RWPE1 (cell line): ENCODE measurements around the gene NDUFAF3.
"Not testable (repeated sequence)": the region's sequence is repeated elsewhere in the genome, so short reads cannot be mapped to it uniquely, and the experiment has no call there.

Source experiments
- CTCF ChIA-PET: fragments of 350-600 bp; sonication (Branson Sonifier 250); formaldehyde crosslinking; extraction: SDS; loops from one replicate; lab custom pipeline; 2021; lab: Yijun Ruan, JAX
- POLR2A ChIA-PET: fragments of 400-600 bp; formaldehyde crosslinking; extraction: SDS; loops from one replicate; lab custom pipeline; 2020; ENCODE audit warnings: antibody characterized with exemption; ENCODE audit not compliant: low non-redundant PET; lab: Yijun Ruan, JAX
- DNase-seq: peaks from one replicate; pipeline ENCODE4 v3.0.0; 2012; ENCODE audit warnings: low spot score
- H3K27ac ChIP-seq: fragments of 450-650 bp; 2 replicates; pipeline ENCODE4 v1.5.1; 2017
- TF ChIP-seq, protein P1 (sequence below): fragments of 450-650 bp; conservative IDR thresholded peaks from 2 replicates; pipeline ENCODE4 v1.5.1; 2017; ENCODE audit warnings: low read depth, mild to moderate bottlenecking

Gene NDUFAF3

DNA sequence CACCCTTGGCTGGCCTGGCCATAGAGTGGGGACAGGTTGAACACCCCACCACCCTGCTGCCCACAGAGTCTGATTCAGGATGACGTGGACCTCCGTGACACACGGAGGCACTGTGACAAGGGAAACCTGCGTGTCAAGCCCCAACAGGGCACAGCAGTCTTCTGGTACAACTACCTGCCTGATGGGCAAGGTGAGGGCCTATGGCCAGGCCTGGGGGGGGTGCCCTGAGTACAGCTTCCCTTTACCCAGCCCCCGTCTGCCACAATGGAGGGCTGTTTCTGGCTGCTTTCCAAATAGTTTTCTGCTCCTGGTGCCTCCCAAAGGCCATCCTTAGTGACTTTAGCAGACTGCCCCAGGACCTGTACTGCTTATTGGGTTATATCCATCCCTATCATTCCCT is 15.9 kb upstream of the NDUFAF3 start:
- TF ChIP-seq, protein P1, sequence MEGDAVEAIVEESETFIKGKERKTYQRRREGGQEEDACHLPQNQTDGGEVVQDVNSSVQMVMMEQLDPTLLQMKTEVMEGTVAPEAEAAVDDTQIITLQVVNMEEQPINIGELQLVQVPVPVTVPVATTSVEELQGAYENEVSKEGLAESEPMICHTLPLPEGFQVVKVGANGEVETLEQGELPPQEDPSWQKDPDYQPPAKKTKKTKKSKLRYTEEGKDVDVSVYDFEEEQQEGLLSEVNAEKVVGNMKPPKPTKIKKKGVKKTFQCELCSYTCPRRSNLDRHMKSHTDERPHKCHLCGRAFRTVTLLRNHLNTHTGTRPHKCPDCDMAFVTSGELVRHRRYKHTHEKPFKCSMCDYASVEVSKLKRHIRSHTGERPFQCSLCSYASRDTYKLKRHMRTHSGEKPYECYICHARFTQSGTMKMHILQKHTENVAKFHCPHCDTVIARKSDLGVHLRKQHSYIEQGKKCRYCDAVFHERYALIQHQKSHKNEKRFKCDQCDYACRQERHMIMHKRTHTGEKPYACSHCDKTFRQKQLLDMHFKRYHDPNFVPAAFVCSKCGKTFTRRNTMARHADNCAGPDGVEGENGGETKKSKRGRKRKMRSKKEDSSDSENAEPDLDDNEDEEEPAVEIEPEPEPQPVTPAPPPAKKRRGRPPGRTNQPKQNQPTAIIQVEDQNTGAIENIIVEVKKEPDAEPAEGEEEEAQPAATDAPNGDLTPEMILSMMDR: no peak
- ChIA-PET POLR2A (no interaction called here), CTCF (interaction anchor here (1.3 kb wide), 1 partner anchor 16 kb away, joined by 3 read pairs; the partner anchor contains the start of gene P4HTM)
- peak overlapping the region; percentile 97 for H3K27ac ChIP-seq
- DNase-seq: no peak

DNA sequence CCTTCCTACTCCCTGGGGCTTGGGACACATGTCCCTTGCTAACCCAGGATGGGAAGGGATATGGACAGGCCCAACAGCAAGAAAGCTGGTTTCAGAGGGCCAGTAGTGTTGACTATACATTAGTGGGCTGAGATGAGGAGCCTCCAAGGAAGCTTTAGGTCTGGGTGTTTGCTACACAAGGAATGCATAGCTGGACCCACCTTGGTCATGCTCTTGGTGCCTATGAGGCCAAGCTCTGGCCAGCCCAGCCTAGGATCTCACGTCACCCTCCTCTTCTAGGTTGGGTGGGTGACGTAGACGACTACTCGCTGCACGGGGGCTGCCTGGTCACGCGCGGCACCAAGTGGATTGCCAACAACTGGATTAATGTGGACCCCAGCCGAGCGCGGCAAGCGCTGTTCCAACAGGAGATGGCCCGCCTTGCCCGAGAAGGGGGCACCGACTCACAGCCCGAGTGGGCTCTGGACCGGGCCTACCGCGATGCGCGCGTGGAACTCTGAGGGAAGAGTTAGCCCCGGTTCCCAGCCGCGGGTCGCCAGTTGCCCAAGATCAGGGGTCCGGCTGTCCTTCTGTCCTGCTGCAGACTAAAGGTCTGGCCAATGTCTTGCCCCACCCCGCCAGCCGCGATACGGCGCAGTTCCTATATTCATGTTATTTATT is 15.4 kb upstream of the NDUFAF3 start:
- POLR2A ChIA-PET: interaction anchor here (0.7 to 1.1 kb wide), 2 partner anchors 14 to 23 kb away, joined by 3 to 4 read pairs; partner anchors contain the start of gene IMPDH2
- DNase-seq: no peak
- CTCF ChIA-PET: interaction anchor here (0.6 to 1.3 kb wide), 5 partner anchors 17 to 179 kb away, joined by 3 to 5 read pairs (median 3); partner anchors contain the start of gene P4HTM

DNA sequence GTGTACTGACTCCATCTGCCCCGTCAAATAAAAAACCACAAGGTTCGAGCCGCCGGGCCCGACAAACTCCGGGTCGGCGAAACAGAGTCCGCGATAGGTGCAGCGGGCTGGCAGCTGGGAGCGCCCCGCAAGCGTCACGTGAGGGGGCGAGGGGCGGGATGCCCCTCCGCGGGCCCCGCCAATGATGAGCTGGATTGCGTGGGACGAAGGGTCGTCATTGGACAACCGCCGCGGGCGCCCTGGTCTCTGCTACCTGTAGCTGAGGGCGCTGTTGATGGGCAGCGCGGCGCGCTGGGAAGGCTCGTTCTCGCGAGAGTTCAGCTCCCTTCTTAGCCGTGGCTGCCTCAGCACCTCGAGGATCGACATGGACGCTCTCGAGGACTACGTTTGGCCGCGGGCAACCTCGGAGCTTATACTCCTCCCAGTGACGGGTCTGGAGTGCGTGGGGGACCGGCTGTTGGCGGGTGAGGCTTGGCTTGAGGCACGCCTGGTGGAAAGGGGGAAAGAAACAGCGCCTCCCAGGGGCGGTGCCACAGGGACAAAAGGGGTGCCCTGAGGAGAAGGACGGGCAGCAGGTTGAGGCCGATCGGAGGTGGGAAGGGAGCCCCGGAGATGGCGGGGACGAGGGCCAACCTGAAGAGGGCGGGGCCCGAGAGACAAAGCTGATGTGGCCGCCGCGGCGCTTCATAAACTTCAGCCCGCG is 14.7 kb upstream of the NDUFAF3 start, which contains the start of gene WDR6:
Gene WDR6 (plus strand): TSS at position 324 of the 703 bp plus-strand sequence. CDS start 41 bp downstream, at position 365.
- TF ChIP-seq, protein P1: peak; percentile 48
- H3K27ac ChIP-seq: peak within 1 kb of the TSS; percentile 97
- DNase-seq: peak; percentile 92
- ChIA-PET POLR2A (interaction anchor here (0.5 to 1.1 kb wide), 5 partner anchors 13 to 459 kb away, joined by 3 to 4 read pairs (median 3); partner anchors contain the start of gene IMPDH2), CTCF (interaction anchor here (0.6 to 1.3 kb wide), 5 partner anchors 17 to 179 kb away, joined by 3 to 5 read pairs (median 3); partner anchors contain the start of gene P4HTM)

More for the DNA sequence above, 15.4 kb upstream of the NDUFAF3 start:
- H3K27ac ChIP-seq: peak overlapping the region; percentile 97
- TF ChIP-seq, protein P1: no peak

DNA sequence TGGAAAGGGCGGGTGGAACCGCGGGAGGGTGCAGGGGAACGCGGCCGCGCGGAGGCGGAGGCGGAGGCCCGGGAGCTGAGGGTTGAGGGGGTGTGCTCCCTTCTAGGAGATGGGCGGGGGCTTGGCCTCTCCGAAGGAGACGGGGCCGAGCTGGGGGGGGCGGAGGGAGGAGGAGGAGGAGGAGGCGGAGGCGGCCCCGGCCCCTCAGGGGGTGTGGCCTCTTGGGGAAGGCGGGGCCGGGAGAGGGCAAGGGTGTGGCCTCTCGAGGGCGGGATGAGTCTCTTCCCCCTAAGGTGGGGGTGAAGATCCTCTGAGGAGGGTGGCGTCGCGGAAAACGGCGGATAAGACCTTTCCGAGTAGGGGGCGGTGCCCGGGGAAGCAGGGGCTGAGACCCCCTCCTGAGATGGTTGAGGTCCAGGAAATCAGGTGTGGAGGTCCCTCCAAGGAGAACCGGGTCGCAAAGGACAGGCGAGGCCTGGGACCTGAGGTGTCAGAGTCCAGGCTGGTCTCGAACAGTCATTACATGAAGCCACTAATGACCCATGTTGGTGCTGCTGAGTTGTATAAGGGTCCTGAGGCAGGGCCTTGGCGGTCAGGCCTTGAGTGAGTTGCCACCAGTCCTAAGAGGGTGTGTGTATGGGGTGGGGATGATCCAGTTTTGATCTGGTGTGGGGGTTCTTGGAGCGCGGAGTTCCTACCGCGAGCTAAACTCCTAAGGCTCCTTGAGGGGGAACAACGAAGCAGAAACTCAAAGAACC is 14.0 kb upstream of the NDUFAF3 start:
- ChIA-PET POLR2A (interaction anchor here (0.5 to 1.0 kb wide), 3 partner anchors 18 to 458 kb away, joined by 3 read pairs; no protein-coding TSS in a partner anchor), CTCF (no interaction called here)
- DNase-seq: peak; percentile 83
- peak overlapping the region; percentile 97 for H3K27ac ChIP-seq
- TF ChIP-seq, protein P1: no peak

DNA sequence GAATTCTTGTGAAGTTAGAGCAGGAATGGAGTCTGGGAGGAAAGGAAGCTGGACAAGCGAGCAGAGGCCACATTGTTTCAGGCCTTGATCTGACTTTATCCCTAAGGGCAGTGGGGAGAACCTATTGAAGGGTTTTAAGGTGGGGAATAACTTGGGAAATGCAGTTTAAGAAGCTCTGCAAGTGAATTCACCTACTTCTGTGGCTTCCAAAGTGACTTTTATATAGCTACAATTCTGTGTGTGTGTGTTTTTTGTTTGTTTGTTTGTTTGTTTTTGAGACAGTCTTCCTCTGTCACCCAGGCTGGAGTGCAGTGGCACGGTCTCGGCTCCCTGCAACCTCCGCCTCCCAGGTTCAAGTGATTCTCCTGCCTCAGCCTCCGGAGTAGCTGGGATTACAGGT is 13.3 kb upstream of the NDUFAF3 start:
- POLR2A ChIA-PET, DNase-seq, CTCF ChIA-PET: not testable (repeated sequence)
- peak overlapping the region; percentile 97 for H3K27ac ChIP-seq

DNA sequence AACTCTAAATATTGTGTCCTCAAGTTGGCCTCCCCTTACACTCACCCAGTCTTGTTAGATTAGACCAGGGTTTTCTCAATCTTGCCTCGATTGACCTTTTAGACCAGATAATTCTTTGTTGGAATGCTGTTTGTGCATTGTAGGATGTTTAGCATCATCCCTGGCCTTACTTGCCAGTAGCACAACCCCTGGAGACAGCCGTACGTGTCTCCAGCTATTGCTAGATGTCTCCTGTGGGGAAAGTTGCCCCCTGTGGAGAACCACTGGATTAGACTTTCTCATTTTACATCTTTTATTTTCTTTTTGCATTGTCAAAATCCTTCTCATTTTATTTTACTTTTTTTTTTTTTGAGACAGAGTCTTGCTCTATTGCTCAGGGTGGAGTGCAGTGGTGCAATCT is 12.5 kb upstream of the NDUFAF3 start:
- TF ChIP-seq, protein P1: no peak
- no peak for DNase-seq
- CTCF ChIA-PET: no interaction called here
- POLR2A ChIA-PET: no interaction called here
- peak overlapping the region; percentile 97; the same call in 1 of the 2 replicates for H3K27ac ChIP-seq
